NCI-H526 treated with DMSO at 0.1 percent for 48 hours (cell line): ENCODE results near the gene ANGEL2.
"Not testable (repeated sequence)": the region's sequence is repeated elsewhere in the genome, so short reads cannot be mapped to it uniquely, and the experiment has no call there.

Experiments used
- DNase-seq: peaks from one replicate; lab custom pipeline; 2025; lab: John Stamatoyannopoulos, UW

ANGEL2 gene

DNA sequence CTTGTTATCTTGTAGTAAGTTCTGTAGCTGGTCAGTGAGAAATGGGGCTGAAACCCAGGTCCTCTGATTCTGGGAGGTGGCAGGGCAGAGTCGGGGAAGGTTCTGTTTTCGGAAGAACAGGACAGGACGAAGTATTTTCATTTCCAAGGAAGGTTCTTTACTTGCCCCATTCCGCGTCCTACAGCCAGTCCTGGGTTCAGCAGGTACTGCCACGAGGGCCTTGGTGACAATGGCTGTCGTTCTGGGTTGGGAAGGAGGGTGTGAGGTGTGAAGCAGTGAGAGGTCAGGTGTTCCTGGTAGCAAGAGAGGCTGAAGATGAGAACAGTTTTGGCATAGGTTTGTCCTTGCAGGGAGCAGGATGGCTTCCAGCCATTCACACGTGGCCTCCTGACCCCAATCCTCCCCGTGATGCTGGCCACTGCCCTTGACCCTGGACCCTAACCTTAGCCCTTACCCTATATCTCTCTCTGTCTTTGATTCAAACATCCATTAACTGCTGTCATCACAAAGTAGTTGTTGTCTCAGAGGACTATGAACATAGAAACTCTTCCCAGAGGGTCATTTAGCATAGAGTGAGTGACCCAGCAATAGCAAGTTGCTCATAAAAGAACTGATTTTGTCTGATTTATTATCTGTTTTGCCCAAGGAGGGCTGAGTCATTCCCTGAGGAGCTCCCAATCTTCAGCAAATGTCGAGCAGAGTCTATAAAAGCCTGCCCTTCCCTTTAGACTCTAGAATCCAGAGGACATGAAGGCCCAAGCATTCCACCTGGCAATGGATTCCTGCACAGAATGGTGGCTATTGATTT lies 40.4 kb downstream of the ANGEL2 start:
- DNase-seq, result no peak

DNA sequence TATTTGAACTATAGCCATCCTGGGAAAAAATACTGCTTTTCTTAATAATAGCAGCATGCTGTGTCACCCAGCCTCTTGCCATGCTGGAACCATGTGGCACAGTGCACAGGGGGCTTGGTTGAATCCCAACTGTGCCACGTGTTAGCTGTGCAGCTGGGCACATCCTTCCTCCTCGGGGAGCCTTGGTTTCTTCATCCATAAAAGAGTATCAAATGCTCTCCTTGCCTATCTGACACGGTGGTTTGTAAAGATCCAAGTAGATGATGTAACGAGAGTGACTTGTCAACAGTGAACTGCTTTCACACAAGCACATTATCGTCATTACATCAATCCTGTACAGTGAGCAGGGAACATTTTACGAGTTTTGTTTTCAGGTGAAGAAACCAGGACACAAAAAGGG lies 41.0 kb downstream of the ANGEL2 start:
- DNase-seq, result no peak

DNA sequence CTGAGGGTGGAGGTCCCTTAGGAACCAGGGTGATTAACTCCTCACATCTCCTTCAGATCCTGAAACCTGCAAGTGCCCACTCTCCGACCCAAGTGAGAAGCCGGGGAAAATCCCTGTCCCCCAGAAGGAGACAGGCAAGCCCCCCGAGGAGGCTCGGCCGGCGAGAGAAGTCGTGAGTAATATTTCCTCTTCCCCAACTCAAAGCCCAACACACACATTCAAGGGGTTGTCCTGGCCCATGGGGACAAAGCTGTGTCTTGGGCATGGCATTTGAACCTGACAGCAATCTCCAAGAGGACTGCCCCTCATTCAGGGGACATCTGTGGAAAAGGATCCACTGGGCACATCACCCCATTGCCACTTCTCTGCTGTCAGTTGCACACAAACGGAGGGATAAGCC lies 41.8 kb downstream of the ANGEL2 start:
- no peak for DNase-seq

DNA sequence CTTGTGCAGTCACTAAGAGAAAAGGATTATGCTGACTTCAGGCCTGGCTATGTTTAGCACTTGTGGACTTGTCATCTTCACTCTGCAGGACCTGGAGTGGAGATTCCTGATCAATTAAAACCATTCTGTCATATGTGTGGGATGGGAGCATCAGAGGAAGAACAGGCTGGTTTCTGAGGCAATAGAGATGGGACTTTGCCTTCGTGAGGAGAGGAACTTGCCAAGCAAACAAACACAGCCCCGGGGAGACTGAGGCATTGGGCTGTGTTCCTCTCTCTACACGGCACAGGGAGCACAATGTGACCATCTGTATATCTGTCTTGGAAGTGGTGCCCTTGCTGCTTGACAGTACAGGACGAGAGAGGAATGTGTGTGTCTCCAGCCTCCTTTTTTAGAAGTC lies 42.2 kb downstream of the ANGEL2 start:
- no peak for DNase-seq

DNA sequence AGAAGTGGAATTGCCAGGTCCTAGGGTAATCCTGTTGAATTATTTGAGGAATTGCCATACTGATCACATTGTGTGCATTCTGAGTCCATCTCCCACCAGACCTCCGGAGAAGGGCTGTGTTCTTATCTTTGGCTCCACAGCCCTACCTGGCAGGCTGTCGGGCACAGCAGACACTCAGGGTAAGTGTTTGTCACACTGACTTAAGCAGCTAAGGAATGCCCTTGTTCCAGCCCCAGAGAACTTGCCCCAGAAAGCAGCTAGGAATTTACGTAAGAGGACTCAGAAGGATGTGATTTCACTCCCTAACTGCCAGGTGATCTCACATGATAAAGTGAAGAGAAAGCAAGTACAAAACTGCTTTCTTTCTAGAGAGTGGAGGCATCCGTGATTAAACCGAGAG lies 44.4 kb downstream of the ANGEL2 start:
- DNase-seq, result no peak

DNA sequence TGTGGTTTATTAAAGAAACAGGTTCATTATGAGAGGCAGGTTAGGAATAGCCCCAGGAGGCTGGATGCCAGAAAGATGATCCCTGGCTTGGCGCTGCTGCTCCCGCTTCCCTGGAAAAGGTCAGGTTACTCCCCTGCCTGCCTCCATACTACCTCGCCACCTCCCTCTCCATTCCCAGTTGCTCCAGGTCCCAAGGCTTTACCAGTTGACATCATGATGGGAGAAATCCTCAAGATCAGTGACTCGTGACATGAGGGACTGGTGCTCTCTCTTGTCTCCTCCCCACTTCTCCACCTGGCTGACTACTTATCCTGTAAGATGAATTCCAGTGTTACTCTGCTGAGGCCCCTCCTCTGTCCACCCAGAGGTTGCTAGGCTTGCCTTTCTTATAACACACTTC lies 45.6 kb downstream of the ANGEL2 start:
- DNase-seq, result no peak

DNA sequence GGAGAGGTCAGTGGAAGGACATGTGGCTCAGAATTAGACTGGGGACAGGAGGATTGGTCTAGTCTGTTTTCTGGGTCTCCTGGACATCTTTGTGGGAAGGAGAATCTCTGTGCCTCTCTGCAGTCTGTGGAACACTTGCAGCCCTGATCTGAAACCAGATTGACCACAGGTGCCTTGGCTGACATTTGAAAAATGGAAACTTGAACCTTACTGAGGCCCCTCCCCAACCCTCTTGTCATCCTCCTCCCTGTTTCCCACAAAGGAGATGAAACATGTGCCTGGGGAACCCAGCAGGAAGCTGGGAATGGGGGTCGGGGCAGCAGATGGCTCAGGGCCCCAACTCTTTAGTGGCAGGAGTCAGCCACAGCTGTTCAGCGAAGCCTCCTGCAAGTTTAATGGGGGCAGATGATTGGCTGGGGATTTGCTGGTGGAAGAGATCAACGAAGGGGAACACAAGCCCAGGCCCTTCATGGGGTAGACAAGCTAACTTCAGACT lies 47.3 kb downstream of the ANGEL2 start:
- DNase-seq, result no peak

DNA sequence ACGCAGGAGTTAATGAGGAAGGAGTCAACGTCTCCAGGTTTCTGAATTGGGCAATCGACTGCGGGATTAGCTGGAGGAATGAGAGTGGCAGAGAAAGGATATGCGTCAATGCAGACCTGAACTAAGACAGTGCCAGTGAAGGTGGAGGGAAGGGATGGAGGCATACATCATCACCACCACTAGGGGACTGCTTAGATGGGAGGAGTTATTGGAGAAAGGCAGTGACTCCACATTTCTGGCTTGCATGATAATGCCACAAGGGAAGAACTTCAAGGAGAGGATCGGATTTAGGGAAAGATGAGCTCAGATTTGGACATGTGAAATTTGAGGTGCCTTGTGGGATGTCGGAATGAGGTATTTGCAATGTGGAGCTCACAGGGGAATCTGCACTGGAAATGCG lies 47.9 kb downstream of the ANGEL2 start:
- no peak for DNase-seq

DNA sequence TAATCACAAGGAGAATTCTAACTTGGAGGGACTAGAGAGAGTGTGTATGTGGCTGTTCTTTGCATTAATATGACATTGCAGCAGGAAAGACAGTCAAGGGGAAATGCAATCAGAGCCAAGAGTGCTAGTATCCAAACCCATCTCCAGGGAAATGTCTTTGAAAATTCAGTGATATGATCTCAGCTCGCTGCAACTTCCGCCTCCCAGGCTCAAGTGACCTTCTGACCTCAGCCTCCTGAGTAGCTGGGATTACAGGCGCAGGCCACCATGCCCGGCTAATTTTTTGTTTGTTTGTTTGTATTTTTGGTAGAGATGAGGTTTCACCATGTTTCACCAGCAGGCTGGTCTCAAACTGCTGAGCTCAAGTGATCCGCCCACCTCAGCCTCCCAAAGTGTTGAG lies 49.1 kb downstream of the ANGEL2 start:
- DNase-seq, result no peak

DNA sequence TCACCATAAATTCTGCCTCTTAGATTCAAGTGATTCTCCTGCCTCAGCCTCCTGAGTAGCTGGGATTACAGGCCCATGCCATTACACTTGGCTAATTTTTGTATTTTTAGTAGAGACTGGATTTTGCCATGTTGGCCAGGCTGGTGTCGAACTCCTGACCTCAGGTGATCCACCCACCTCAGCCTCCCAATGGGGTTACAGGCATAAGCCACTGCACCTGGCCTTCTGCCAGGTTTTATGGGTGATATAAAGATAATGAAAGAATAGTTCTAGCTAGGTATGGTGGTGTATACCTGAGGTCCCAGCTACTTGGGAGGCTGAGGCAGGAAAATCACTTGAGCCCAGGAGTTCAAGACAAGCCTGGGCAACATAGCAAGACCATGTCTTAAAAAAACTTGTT lies 50.7 kb downstream of the ANGEL2 start:
- DNase-seq, result not testable (repeated sequence)

DNA sequence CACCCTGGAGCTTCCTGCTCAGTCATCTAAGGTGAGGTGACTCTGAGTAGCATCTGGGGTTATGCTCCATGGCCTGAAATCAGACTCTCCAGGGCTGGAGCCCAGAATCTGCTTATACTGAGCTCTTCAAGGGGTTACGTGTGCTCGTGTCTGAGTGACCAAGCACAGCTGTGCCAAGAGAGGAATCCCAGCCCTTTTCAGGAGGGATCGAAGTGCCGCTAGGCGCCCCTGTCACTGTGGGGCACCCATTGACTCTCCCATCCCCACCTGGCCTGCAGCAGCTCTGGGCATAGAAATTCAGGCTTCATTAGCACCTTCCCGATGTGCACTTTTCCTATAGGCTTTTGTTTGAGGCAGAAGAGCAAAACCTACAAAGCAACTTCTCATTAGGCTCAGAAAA lies 51.6 kb downstream of the ANGEL2 start:
- DNase-seq, result no peak

DNA sequence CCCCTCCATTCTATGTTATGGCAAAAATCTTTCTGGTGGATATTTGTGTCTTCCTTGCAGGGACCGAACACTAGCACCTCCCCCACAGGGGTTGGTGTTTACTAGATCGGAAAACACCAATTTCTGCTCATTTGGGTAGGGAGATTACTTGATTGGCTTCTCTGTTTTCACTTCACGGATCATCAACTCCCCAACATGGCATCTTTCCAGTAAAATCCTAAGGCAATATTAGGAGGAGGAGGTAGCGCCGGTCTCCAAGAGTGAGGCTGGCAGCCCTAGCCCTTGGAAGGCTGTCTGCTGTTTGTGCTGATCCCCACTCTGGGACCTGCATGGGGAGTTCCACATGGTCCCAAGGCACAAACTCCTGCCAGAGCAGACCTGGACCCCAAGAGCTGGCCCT lies 53.2 kb downstream of the ANGEL2 start:
- DNase-seq, result peak; percentile 50

DNA sequence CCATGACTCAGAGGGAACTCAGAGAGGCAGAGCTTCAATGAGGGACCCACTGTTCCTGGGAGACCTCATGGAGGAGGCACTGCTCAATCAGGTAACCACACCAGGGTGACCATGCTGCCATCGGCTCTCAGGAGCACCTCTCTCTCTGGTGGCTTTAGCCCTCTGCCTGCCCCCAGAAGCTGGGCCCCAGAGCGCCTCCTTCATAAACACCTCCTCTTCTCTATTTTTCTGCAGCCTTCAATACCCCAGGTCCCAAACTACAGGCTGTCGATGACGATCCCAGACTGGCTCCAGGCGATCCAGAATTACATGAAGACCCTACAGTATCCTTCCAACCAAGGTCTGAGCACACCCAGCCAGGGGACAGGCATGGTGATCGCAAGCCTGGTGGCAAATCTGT lies 54.7 kb downstream of the ANGEL2 start:
- no peak for DNase-seq

DNA sequence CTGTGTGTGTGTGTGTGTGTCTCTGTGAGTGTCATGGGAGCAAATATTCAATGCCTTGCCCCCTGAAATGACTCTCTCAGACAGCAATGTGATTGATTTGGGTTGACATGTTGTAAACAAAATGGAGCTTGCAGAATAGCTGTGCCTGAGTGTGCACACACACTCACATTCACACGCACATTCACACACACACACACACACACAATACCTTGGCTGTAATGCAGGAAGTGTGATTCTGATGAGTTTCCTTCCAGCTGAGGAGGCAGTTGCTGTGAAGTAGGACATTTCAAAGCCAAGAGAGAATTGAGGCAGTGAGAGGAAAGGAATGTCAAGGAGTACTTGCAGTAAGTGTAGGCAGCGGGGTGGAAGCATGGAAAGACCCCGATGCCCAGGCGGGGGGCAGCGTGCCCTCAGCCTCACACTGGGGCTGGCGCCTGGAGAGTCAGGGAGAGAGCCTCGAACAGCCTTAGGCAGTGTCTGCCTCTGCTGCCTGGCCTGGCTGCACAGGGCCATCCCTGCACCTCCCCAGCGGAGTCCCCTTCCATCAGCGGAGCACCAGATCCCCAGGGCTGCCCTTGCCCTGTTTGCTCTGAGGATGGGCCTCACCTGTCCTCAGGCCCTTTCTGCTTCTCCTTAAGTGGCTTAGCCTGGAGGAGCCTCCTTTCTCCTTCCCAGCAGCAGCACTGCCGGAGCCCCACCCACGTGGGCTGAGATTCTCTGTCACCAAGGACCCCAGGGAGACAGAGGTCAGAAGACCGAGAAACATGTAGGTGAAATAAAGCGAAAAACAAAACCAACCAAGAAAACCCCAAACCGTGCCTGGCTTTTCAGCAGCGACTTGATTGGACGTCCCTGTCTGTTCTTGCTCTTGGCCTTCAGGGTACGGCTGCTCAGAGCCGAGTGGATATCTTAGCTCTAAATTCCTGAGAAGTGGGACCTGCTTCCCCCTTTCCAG lies 56.1 kb downstream of the ANGEL2 start:
- no peak for DNase-seq

DNA sequence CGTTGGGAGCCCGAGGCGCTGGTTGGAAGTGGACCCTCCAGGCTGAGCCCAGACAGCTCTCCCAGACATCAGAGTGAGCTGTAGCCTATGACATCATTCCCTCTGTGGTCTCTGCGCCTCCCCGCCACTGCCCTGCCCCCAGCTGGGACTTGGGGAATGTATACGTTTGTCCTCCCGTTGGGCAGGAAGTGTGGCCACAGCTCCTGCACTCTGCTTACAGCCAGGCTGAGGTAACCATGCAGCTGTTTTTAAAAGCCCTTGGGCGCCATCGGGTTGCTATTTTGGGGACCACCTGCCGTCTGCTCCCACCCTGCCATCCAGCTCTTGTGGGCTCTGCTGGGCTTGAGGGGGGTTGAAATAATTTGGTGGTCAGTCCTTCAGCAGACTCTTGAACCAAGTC lies 57.5 kb downstream of the ANGEL2 start:
- no peak for DNase-seq

DNA sequence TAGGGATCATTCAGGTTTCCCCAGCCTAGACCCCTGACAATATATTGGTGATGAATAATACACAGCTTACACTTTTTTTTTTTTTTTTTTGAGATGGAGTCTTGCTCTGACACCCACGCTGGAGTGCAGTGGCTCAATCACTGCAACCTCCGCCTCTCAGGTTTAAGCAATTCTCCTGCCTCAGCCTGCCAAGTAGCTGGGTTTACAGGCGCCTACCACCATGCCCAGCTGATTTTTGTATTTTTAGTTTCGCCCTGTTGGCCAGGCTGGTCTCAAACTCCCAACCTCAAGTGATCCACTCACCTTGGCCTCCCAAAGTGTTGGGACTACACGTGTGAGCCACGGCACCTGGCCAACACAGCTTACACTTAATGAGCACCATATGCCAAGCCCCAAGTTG lies 58.1 kb downstream of the ANGEL2 start:
- DNase-seq, result no peak

DNA sequence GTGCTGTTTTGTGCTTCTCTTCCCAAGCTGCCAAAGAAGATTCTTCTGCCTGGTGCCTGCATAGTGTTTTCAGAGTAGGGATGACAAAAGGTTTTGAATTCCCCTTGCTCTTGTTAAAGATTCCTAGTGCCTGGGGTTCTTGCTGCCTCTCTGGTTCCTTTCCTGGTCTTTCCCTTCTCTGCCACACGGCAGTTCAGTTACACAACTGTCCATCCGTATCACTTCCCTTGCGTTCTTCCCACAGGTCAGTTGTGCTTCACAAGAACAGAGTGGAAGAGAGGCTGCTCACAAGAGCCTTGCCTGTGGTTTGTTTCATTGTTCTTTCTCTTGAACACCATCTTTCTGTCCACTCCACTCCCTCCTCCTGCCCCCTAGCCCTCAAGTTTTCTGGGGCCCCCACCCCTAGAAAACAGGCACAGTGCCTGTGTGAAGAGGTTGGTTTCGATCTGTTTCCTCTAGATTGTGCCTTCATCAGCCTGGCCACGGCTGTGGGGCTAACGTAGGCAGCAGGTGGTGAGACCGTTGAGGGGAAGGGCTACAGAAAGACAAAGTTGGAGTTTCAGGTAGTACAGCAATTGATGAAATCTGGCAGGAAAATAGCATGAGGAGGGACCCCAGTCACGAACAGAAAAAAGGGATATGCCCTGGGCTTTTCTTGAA lies 59.6 kb downstream of the ANGEL2 start:
- no peak for DNase-seq

DNA sequence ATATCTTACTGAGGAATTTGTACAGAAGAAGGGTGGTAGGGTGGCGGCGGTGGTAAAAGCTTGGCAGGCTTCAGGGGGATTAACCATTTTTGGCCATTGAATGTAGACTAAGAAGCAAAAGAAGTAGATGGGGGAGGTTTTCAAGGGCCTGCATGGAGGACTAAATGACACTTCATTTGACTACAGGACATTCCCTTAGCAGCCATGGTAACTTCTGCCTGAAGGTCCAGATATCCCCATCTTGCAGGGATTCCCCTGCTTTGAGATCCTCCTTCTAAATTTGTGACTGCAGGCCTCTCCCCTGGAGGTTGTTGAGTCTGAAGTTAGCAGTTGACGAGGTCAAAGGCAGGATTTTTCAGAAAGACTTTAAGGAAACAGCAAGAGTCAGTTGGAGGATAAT lies 60.6 kb downstream of the ANGEL2 start:
- DNase-seq, result no peak

DNA sequence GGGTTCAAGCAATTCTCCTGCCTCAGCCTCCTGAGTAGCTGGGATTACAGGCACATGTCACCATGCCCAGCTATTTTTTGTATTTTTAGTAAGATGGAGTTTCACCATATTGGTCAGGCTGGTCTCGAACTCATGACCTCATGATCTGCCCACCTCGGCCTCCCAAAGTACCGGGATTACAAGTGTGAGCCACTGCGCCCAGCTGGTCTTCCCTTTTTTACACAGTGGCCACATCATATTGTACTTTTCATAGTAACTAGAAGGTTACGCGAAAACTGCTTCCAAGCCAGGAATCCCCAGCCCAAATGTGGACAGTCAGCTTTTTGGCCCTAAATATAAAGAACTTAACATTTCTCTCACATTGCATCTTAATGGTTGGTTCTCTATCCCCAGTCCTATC lies 61.2 kb downstream of the ANGEL2 start:
- no peak for DNase-seq

DNA sequence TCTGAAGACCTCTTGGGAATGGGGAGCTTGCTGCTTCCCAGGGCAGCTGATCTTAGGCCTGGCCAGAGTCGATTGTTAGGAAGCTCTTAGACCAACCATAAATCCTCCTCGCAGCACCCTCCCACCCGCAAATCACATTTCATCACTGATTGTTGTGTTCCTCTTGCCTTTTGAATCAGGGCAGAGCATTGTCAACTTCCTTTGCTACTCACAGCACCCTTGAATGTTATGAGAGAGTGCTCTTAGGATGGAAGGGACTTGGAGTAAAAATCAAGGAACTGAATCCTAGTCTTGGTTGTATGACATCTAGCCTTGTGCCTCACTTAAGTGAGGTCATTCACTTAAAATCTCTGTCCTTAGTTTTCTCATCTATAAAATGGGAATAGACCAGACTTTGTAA lies 62.3 kb downstream of the ANGEL2 start:
- DNase-seq, result no peak

DNA sequence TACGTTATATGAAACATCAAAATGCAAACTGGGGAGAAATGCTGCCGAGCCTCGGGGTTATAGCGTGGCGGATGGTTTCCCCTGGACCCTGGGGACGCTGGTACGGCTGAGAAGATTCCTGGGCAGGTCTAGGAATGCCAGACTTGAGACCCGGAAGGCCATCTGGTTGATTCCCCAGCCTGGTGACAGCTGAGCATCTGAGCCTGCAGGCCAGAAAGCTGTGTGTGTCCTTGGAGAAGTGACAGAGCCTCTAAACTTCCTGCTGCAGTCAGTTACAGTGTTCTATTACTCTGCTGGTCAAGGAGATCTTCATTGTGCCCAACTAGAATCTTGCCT lies 63.1 kb downstream of the ANGEL2 start:
- DNase-seq, result no peak

DNA sequence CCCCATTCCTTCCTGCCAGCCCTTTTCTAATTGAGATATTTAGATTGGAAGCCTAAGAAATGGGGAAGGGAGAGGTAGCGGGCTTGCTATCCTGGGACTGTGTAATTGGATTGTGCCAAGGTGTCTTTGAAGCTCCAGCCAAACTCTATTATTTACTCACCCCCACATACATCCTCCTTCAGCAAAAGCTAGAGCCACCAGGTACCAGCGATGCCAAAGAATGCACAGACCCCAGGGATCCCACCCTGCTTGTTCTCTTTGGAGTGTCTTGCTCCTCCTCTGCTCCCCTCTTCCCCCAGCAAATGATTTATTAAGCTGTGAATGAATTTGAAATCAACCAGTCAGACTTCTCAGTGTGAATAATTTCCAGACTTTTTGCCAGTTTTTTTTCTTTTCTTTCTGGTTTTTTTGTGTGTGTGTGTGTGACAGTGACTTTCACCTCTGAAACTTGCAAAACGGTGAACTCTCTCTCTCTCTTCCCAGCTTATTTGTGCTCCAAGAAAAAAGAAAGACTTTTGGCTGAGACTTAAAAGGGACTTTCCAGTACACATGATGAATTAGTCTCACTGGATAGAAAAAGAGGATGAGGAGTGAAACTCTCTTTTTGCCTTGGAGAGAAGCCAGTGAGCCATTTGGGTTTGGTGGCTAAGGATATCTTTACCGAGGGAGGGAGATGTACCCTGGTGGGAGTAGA lies 63.6 kb downstream of the ANGEL2 start:
- DNase-seq, result no peak
